GM12892 (cell line): ENCODE results near the gene CTU1.

Source experiments
- DNase-seq: peaks from one replicate; pipeline ENCODE4 v3.0.0; 2011; ENCODE audit not compliant: insufficient read length
- FAIRE-seq: peaks from 2 replicates; lab custom pipeline; 2011; peaks lifted over from hg19 to GRCh38; lab: Jason Lieb, UNC
- POLR2A ChIP-seq: IDR thresholded peaks from 2 replicates; pipeline ENCODE4 v1.6.1; 2011; ENCODE audit warnings: low read depth, low read length, control low read depth
- POLR2AphosphoS5 ChIP-seq: IDR thresholded peaks from 2 replicates; pipeline ENCODE4 v1.6.1; 2011; ENCODE audit warnings: low read depth, low read length, control low read depth
- TAF1 ChIP-seq: IDR thresholded peaks from 2 replicates; pipeline ENCODE4 v1.6.1; 2011; ENCODE audit warnings: low read depth, mild to moderate bottlenecking, control low read depth, low read length, borderline replicate concordance

Gene CTU1

DNA sequence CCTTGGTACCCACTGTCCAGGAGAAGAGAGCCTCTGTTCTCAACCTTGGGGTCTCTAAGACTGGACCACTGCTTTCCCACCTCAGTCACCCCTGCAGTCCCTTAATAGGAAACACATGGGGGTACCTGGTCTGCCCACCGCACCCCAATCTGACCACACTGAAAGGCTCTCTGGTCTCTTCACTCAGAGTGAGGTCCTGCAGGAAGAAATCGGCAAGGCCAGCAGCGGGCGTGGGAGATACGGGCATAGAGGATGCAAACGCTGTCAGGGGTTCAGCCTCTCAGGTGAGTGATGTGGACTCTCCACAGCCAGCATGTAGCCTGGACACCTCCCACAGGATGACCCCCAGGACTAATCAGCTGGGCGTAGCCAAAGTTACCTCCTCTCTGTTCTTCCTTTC, 20.0 kb upstream of the CTU1 start:
- FAIRE-seq (no peak), DNase-seq (no peak)
- TF ChIP-seq POLR2AphosphoS5 = no peak
- TF ChIP-seq TAF1 = no peak
- TF ChIP-seq POLR2A = no peak

DNA sequence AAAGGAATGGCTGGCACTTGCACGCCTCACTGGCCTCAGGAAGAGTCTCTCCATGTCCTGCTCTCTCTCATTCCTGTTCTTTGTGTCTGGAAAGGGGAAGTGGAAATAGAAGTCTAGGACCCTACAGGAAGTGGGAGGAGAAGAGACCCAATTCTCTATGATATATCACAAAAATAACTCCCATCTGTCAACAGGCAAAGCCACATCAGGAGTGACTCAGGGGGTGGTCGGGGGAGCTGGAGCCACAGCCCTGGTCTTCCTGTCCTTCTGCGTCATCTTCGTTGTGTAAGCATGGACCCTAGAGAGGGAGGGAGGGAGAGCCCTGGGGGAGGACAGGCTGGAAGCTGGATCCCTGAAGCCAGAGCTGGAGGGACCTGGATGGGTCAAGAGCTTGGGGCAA, 19.5 kb upstream of the CTU1 start:
- DNase-seq (no peak), FAIRE-seq (peak; percentile 24)
- no peak for TF ChIP-seq POLR2A
- TF ChIP-seq TAF1 = no peak
- TF ChIP-seq POLR2AphosphoS5 = no peak

DNA sequence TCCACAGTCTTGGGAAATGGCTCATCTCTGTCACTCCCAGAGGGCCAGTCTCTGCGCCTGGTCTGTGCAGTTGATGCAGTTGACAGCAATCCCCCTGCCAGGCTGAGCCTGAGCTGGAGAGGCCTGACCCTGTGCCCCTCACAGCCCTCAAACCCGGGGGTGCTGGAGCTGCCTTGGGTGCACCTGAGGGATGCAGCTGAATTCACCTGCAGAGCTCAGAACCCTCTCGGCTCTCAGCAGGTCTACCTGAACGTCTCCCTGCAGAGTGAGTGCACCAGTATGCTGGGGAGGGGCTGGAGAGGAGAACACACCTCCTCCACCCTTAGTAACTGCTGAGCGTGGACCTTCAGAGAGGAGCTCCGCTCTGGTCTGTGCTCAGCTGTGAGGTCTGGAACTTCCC, 18.8 kb upstream of the CTU1 start:
- FAIRE-seq = no peak

DNA sequence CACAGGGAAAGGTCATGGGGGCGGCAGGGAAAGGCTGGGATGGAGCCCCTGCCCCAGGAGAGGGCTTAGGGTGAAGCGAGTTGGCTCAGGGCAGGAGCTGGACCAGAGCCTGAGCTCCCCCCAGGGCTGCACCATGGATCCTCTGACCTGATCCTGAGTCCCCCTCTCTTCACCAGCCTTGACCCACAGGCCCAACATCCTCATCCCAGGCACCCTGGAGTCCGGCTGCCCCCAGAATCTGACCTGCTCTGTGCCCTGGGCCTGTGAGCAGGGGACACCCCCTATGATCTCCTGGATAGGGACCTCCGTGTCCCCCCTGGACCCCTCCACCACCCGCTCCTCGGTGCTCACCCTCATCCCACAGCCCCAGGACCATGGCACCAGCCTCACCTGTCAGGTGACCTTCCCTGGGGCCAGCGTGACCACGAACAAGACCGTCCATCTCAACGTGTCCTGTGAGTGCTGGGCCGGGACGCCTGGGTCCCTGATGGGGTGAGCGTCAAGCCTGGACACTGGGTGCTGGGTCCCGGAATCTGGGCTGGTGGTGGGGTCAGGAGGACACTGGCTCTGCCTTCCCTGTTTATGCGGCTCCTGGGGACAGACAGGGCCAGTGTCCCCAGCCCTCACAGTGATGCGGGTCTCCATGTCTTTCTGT, 17.3 kb upstream of the CTU1 start:
- no peak for FAIRE-seq
- no peak for TF ChIP-seq TAF1

More for the DNA sequence above, 18.8 kb upstream of the CTU1 start:
- no peak for DNase-seq
- no peak for TF ChIP-seq POLR2AphosphoS5
- TF ChIP-seq TAF1 = no peak
- no peak for TF ChIP-seq POLR2A

DNA sequence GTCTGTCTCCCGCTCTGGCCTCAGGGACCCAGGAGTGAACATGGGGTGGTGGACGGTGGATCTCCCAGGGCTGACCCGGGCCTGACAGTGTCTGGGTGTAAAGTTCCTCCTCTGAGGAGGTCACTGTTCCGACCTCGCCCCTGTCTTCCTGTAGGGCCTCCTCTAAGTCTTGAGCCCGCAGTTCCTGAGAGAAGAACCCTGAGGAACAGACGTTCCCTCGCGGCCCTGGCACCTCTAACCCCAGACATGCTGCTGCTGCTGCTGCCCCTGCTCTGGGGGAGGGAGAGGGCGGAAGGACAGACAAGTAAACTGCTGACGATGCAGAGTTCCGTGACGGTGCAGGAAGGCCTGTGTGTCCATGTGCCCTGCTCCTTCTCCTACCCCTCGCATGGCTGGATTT, 16.5 kb upstream of the CTU1 start, which contains the start of gene SIGLEC9:
Gene SIGLEC9, plus strand, starts transcription at position 178 of the 400 bp plus-strand sequence. Its CDS starts 69 bp downstream, at position 247.
- no peak for TF ChIP-seq POLR2AphosphoS5
- TF ChIP-seq TAF1 = no peak
- TF ChIP-seq POLR2A = no peak
- FAIRE-seq (no peak), DNase-seq (no peak)

More for the DNA sequence above, 17.3 kb upstream of the CTU1 start:
- DNase-seq = no peak

DNA sequence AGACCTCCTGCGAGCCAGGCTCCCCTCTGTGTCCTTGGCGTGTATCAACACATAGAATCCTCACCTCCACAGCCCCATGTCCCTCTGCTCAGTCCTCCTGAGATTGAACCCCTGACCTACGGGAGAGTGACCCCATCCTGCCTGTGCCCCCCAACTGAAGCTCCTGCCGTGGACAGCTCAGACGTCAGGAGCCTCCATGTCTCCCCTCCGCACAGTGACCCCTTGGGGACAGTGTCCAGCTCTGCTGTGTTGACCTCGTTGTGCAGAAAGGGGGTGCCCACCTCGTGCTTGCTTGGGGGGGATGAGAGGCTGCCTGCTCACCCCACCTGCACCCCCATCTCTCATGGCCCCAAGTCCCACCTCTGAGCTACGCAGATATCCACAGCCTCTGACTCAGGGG, 16.0 kb upstream of the CTU1 start:
- no peak for TF ChIP-seq POLR2AphosphoS5
- TF ChIP-seq TAF1 = no peak
- TF ChIP-seq POLR2A = no peak
- DNase-seq (no peak), FAIRE-seq (no peak)

DNA sequence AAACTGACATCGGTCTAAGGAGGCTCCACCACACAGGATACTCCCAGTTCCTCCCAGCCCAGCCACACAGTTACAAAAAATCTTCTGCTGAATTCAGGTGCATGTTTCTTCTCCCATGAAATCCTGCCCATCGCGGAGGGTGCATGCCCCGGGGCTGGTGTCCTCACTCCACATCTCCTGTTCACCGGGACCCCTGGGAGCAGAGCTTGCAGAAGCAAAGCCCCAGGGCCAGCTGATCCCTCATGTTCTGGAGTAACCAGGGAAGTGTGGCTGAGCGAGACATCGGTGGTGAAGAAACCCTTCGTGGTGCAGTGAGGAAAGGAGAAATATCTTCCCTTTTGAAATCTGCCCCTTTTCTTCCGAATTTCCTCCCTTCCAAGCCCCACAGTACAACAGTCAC, 15.6 kb upstream of the CTU1 start:
- DNase-seq (no peak), FAIRE-seq (no peak)
- TF ChIP-seq POLR2A (no peak), TAF1 (no peak), POLR2AphosphoS5 (no peak)

DNA sequence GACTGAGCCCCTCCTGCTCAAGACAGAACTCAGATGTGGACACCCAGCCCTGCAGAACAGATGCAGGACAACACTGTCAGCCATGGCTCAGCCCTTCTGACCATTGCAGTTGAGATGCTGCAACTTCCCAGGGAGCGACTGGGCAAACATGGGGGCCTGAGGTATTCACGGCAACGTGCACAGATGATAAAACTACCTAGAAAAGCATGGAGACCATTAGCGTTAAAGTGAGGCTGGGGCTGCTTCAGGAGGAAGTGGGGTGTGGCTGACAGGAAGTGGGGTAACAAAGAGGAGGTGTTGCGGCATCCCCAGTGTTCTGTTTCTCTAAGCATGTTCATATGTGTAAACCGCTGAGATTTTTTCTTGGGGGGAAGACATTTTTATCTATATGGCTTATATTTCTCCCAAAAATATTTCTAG, 15.2 kb upstream of the CTU1 start:
- no peak for TF ChIP-seq POLR2AphosphoS5
- TF ChIP-seq POLR2A = no peak
- no peak for TF ChIP-seq TAF1
- no peak for DNase-seq
- FAIRE-seq = no peak

DNA sequence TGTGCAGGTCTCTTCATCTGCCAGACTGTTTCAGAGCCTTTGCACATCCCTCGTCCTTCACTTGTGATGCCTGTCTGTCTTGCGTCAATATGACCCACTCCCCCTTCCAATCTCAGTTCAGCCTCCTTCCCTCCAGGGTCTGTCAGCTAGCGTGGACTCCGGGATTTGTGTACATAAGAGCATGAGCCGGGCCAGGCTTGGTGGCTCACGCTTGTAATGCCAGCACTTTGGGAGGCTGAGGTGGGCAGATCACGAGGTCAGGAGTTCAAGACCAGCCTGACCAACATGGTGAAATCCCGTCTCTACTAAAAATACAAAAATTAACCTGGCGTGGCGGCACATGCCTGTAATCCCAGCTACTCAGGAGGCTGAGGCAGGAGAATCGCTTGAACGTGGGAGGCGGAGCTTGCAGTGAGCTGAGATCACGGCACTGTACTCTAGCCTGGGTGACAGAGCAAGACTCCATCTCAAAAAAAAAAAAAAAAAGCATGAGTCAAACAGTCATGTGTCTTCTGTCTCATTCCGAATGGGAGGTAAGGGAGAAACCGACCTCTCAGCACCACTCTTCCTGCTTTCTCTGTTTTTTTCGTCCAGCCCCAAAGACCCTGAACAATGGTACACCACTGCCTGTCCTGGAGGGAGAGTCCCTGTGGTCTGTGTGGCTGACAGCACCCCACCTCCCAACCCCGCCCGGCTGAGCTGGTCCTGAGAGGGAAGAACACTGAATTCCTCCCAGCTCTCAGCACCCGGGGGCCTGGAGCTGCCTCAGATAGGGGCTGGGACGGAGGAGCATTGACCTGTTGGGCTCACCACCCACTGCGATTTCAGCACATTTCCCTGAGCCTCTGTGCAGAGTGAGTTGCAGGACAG, 14.1 kb upstream of the CTU1 start:
- TF ChIP-seq TAF1 = no peak
- no peak for TF ChIP-seq POLR2AphosphoS5
- no peak for TF ChIP-seq POLR2A
- DNase-seq (no peak), FAIRE-seq (no peak)

DNA sequence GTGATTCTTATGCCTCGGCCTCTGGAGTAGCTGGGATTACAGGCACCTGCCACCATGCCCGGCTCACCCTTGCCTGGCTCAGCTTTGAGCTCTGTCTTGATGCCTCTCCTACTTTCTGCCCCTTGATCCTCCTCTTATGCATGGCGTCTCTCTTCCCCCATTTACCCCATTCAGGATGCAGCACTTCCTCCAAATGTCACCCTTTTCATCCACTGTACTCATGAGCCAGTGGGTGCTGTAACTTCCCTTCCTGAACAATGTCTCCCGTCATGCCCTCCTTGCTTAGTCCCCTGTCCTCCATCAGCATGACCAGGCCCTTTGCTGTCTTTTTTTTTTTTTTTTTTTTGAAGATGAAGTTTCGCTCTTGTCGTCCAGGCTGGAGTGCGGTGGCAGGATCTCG, 13.0 kb upstream of the CTU1 start:
- FAIRE-seq (no peak), DNase-seq (no peak)
- no peak for TF ChIP-seq POLR2A
- TF ChIP-seq POLR2AphosphoS5 = no peak
- no peak for TF ChIP-seq TAF1

DNA sequence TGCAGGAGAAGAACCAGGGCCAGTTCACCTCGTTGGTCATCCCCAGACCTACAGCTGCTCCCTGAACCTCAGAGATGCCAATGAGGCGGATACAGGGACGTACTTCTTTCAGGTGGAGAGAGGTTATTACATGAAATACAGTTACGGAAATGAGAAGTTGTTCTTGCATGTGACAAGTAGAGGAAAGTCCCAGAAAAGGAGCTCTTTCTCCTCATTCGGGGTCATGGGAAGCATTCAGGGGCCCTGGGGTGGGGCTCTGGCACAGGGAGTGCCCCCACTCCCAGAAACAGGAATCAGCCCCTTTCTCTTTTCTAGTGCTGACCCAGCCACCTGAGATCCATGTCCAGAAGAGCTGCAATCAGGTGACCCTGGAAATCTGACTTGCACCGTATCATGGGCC, 12.0 kb upstream of the CTU1 start:
- FAIRE-seq (no peak), DNase-seq (no peak)
- no peak for TF ChIP-seq TAF1
- no peak for TF ChIP-seq POLR2AphosphoS5
- no peak for TF ChIP-seq POLR2A
